Hepatocyte (in vitro differentiated cells): Measurements from ENCODE around the gene RPS6KC1.

Source experiments
- CTCF ChIP-seq: fragments of 200-600 bp; sonication (generic); IDR thresholded peaks from 2 replicates; pipeline ENCODE4 v1.5.1; 2016; ENCODE audit warnings: antibody characterized with exemption, mild to moderate bottlenecking; ENCODE audit not compliant: poor library complexity
- EZH2 ChIP-seq: fragments of 200-600 bp; sonication (generic); IDR thresholded peaks from 2 replicates; pipeline ENCODE4 v1.6.1; 2016; ENCODE audit warnings: antibody characterized with exemption, mild to moderate bottlenecking, borderline replicate concordance

GRCh38 chr1:213266983-213267772 is 216.1 kb downstream of the RPS6KC1 start:
- no peak for TF ChIP-seq CTCF
- no peak for TF ChIP-seq EZH2
